Kidney (tissue), 14 donors: Measurements from ENCODE around the gene NDUFA8. TPM values are rescaled to one million over a fixed set of nuclear protein-coding genes. Genes with fewer than 3 reads are reported as not detected.

Experiments
- DNase-seq, 5 donors: peaks; one replicate each; pipeline ENCODE4 v3.0.0-alpha.2; 2013 to 2020
- FAIRE-seq: peaks from 2 replicates; lab custom pipeline; 2012; peaks lifted over from hg19 to GRCh38; lab: Jason Lieb, UNC
- H3K27ac ChIP-seq, 2 donors: one replicate each; pipeline ENCODE4 v1.7.0; 2013; ENCODE audit warnings: low read depth in 2 of 2, low read length in 2 of 2, inconsistent platforms in 1 of 2
- H3K27me3 ChIP-seq: one replicate; pipeline ENCODE4 v1.7.1; 2013; ENCODE audit warnings: low read length, inconsistent platforms; ENCODE audit not compliant: control insufficient read depth, insufficient read depth
- H3K36me3 ChIP-seq, 3 donors: one replicate each; pipeline versions ENCODE4 v1.7.0 to v1.7.1; 2013; ENCODE audit warnings: low read length in 3 of 3, control low read depth in 1 of 3, inconsistent platforms in 1 of 3; ENCODE audit not compliant: insufficient read depth in 3 of 3, control insufficient read depth in 2 of 3
- H3K4me1 ChIP-seq, 3 donors: one replicate each; pipeline versions ENCODE4 v1.7.0 to v1.7.1; 2013; ENCODE audit warnings: low read length in 3 of 3, inconsistent platforms in 1 of 3, low read depth in 1 of 3; ENCODE audit not compliant: control insufficient read depth in 2 of 3, insufficient read depth in 2 of 3
- H3K4me3 ChIP-seq, 3 donors: one replicate each; pipeline versions ENCODE4 v1.7.0 to v1.8.1; 2013; ENCODE audit warnings: low read length in 3 of 3, control low read depth in 1 of 3, inconsistent platforms in 1 of 3
- H3K9ac ChIP-seq, 3 donors: one replicate each; pipeline versions ENCODE4 v1.7.0 to v1.7.1; 2013; ENCODE audit warnings: low read length in 3 of 3, control low read depth in 1 of 3, inconsistent platforms in 1 of 3
- H3K9me3 ChIP-seq, 3 donors: one replicate each; pipeline versions ENCODE4 v1.7.0 to v1.7.1; 2013; ENCODE audit warnings: low read length in 3 of 3, control low read depth in 1 of 3, inconsistent platforms in 1 of 3; ENCODE audit not compliant: control insufficient read depth in 2 of 3, insufficient read depth in 1 of 3
- intact Hi-C: fragments of 100-400 bp; cut with DNase I; formaldehyde crosslinking; loops from one replicate; pipeline ENCODE4 v1.11.1; 2022
- polyA plus RNA-seq: library from polyadenylated mRNA; stranded (reverse); fragments of 350-450 nt; fragmentation: Illumina TruSeq; extraction: RNeasy Lipid Tissue Mini Kit (QIAGEN cat#74804); gene quantifications from one replicate; pipeline ENCODE4 v1.2.3, GENCODE V29; 2014; ENCODE audit warnings: low read depth, low replicate concordance; ENCODE audit not compliant: insufficient read depth
- total RNA-seq: library from RNA; stranded (reverse); fragmentation: NEBNext Ultra II Directional; extraction: Animal tissue kit (Norgen Biotek cat#: 25700); gene quantifications from one replicate; pipeline ENCODE4 v1.2.1, GENCODE V29; 2021
- TF ChIP-seq, protein P1 (sequence below): IDR thresholded peaks from 3 replicates; pipeline ENCODE4 v1.5.1; 2012; ENCODE audit warnings: mild to moderate bottlenecking, moderate library complexity, borderline replicate concordance; ENCODE audit not compliant: insufficient read depth; ENCODE audit errors: extremely low read depth
- donor health status: control.
- donor health status: control.
- donor health status: control.
- donor health status: control.
- donor health status: control.
- donor health status: DM: yes; HTN: yes; CAD: no.
- donor health status: Normal renal cell carcinoma (clear cell type).

The NDUFA8 gene
- total and polyA plus RNA-seq, 2 donors from 2014 or later: 42.5 to 264 TPM

DNA sequence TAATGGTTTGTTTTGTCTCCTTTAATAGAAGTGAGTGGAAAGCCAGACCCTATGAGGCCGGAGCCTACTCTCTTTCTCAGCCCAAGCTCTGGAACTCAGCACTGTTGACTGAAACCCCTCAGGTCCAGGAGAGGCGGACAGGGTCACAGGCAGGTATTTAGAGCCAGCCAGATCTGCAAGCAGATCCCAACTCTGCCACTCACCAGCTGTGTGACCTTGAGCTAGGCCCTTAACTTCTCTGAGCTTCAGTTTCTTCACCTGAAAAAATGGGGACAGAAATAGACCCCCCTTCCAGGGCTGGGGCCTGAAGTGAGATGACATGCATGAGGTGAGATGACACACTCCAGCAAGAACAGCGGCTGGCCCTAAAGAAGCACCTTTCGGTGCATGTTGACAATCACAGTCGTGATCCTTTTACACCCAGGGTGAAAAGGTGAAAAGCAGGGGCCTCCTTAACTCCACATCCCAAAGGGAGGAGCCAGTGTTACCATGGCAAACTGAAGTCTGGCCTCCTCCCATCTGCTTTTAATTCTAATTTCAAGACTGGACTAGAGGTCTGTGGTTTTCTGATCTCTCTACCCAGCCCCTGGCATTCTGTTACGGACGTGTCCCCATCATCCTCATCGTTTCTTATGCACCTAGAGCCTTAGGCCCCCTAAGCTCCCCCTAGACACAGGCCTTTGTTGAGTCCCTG lies 27.3 kb upstream of the NDUFA8 start:
- intact Hi-C loops: no loop called here
- Histone ChIP-seq H3K27me3 (no peaks in the 10 kb centered on the region), H3K4me3 (no peak overlapping the region), H3K36me3 (no peaks in the 10 kb centered on the region), H3K9me3 (no peaks in the 10 kb centered on the region), H3K4me1 (no peaks in the 10 kb centered on the region), H3K9ac (no peak overlapping the region), H3K27ac (no peak overlapping the region)
- DNase-seq (no peak), FAIRE-seq (no peak)
- TF ChIP-seq, protein P1, sequence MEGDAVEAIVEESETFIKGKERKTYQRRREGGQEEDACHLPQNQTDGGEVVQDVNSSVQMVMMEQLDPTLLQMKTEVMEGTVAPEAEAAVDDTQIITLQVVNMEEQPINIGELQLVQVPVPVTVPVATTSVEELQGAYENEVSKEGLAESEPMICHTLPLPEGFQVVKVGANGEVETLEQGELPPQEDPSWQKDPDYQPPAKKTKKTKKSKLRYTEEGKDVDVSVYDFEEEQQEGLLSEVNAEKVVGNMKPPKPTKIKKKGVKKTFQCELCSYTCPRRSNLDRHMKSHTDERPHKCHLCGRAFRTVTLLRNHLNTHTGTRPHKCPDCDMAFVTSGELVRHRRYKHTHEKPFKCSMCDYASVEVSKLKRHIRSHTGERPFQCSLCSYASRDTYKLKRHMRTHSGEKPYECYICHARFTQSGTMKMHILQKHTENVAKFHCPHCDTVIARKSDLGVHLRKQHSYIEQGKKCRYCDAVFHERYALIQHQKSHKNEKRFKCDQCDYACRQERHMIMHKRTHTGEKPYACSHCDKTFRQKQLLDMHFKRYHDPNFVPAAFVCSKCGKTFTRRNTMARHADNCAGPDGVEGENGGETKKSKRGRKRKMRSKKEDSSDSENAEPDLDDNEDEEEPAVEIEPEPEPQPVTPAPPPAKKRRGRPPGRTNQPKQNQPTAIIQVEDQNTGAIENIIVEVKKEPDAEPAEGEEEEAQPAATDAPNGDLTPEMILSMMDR: no peak

DNA sequence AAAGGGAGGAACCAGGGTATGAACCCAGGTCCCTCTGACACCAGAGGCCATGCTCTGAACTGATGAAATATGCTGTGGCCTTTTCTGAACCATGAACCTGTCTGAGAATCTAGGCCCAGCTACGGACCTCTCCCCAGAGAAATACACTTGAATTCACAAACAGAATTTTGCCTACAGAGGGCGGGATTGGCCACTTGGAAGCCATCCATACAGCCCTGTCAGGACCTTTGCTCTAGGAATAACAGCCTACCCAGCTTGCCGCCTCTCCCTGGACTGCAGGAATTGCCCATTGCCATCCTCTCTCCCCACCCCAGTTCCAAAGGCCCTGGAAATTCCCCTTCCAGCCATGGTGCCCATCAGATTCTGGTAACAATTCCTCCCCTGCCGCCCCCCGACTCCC lies 26.7 kb upstream of the NDUFA8 start:
- DNase-seq: no peak
- Histone ChIP-seq H3K27me3 (no peaks in the 10 kb centered on the region), H3K27ac (no peak overlapping the region), H3K9ac (no peak overlapping the region), H3K4me3 (no peak overlapping the region), H3K4me1 (no peaks in the 10 kb centered on the region), H3K9me3 (no peaks in the 10 kb centered on the region), H3K36me3 (no peaks in the 10 kb centered on the region)
- intact Hi-C loops: no loop called here
- no peak for FAIRE-seq
- TF ChIP-seq, protein P1: no peak

DNA sequence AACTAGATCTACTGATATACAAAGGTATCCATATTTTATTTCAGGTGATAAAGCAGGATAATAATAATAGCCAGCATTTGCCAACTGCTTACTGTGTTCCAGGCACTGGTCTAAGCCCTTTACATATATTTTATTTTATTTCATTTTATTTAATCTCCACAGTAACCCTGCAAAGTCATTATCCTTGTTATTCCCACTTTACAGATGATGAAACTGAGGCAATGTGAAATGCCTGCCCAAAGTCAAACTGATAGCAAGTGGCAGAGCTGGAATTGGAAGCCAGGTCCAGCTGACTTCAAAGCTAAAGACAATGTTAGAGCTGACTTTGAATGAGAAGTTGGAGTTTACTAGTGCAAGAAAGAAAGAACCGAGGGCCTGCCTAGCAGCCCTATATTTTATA lies 25.0 kb upstream of the NDUFA8 start:
- TF ChIP-seq, protein P1: no peak
- Histone ChIP-seq H3K4me1 (no peaks in the 10 kb centered on the region), H3K4me3 (no peak overlapping the region), H3K27ac (no peak overlapping the region), H3K27me3 (no peaks in the 10 kb centered on the region), H3K9ac (no peak overlapping the region), H3K9me3 (no peaks in the 10 kb centered on the region), H3K36me3 (no peaks in the 10 kb centered on the region)
- DNase-seq (no peak), FAIRE-seq (no peak)
- intact Hi-C loops: no loop called here

DNA sequence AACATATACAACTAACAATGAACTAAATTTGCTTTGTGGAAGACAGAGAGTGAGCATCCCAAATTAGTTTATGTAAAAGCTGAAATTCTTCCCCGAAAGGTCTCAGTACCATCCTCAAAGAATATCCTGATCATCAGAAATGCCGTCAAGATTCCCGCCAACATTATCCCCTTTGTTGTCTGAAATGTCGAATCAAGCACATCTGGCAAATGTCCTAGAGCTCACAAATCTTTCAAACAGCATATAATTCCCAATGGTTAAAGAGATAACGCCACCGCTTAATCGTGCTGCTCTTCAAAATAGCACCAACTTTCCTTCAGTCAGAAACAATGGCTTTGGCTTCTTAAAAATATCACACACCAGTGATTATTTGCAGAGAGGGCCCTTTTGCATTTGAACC lies 23.9 kb upstream of the NDUFA8 start:
- Histone ChIP-seq H3K4me3 (no peak overlapping the region), H3K9me3 (no peaks in the 10 kb centered on the region), H3K27ac (no peak overlapping the region), H3K36me3 (no peaks in the 10 kb centered on the region), H3K4me1 (no peaks in the 10 kb centered on the region), H3K27me3 (no peaks in the 10 kb centered on the region), H3K9ac (no peak overlapping the region)
- no peak for DNase-seq
- TF ChIP-seq, protein P1: no peak
- FAIRE-seq: no peak
- intact Hi-C loops: no loop called here
